K562 (cell line): ENCODE results near the gene ZNF222. TPM values are rescaled to one million over a fixed set of nuclear protein-coding genes. Genes with fewer than 3 reads are reported as not detected.

Experiments used
- E2F3 ChIP-seq: fragments of 250-450 bp; sonication (Bioruptor Pico); IDR thresholded peaks from 2 replicates; pipeline ENCODE4 v1.4.0; 2020; ENCODE audit warnings: mild to moderate bottlenecking
- E4F1 ChIP-seq: fragments of 250-450 bp; sonication (Bioruptor Pico); IDR thresholded peaks from 2 replicates; pipeline ENCODE4 v1.5.0; 2021; ENCODE audit warnings: mild to moderate bottlenecking, borderline replicate concordance
- FOSL1 ChIP-seq: fragments of 200-800 bp; sonication (Bioruptor generic); conservative IDR thresholded peaks from 2 replicates; pipeline ENCODE4 v1.6.1; 2016; ENCODE audit warnings: missing genetic modification characterization, missing compliant biosample characterization
- HCFC1 ChIP-seq: IDR thresholded peaks from 2 replicates; pipeline ENCODE4 v1.6.1; 2012; ENCODE audit warnings: low read depth, low read length, improper control_type of control experiment
- HDGF ChIP-seq: fragments of 450-650 bp; IDR thresholded peaks from 2 replicates; pipeline ENCODE4 v1.6.1; 2016
- HEY1 ChIP-seq: fragments of 250-450 bp; sonication (Bioruptor Pico); IDR thresholded peaks from 2 replicates; pipeline ENCODE4 v1.5.0; 2020; ENCODE audit warnings: mild to moderate bottlenecking, moderate library complexity, borderline replicate concordance
- NFXL1 ChIP-seq: fragments of 450-650 bp; formaldehyde crosslinking; IDR thresholded peaks from 2 replicates; pipeline ENCODE4 v1.4.0; 2021; ENCODE audit warnings: mild to moderate bottlenecking
- NR2C1 ChIP-seq, 2 experiments: fragments of 450-650 bp; IDR thresholded peaks; 2 replicates each; pipeline ENCODE4 v1.6.1; 2017; ENCODE audit warnings: mild to moderate bottlenecking in 2 of 2, antibody characterized with exemption in 1 of 2, inconsistent platforms in 1 of 2, missing compliant biosample characterization in 1 of 2, missing genetic modification characterization in 1 of 2
- PHF21A ChIP-seq: fragments of 450-650 bp; IDR thresholded peaks from 2 replicates; pipeline ENCODE4 v1.6.1; 2017; ENCODE audit warnings: low read depth, borderline replicate concordance
- RBM14 ChIP-seq: fragments of 200-400 bp; formaldehyde crosslinking; IDR thresholded peaks from 2 replicates; pipeline ENCODE4 v1.6.1; 2018; ENCODE audit warnings: low read depth, mild to moderate bottlenecking, low read length, moderate library complexity, borderline replicate concordance; ENCODE audit not compliant: insufficient read depth
- SLC30A9 ChIP-seq: fragments of 250-450 bp; sonication (Bioruptor Pico); IDR thresholded peaks from 2 replicates; pipeline ENCODE4 v1.8.0; 2022; ENCODE audit warnings: mild to moderate bottlenecking, moderate library complexity
- SRSF1 ChIP-seq: fragments of 200-400 bp; formaldehyde crosslinking; IDR thresholded peaks from 2 replicates; pipeline ENCODE4 v1.6.1; 2017; ENCODE audit warnings: mild to moderate bottlenecking, low read depth, low read length, moderate library complexity
- polyA plus RNA-seq, 8 experiments: library from polyadenylated mRNA; depleted of rRNA in 4 of 8; stranded (reverse) in 5 of 8; unstranded in 3 of 8; fragments of >200 nt; fragmentation: Nextera tagmentation in 2 of 8; fragmentation: Illumina TruSeq in 1 of 8; extraction: Ambion mirVana in 2 of 8; extraction: Trizol in 1 of 8; gene quantifications; 2 replicates each; pipeline versions ENCODE4 v1.2.1 to v1.2.3, GENCODE V29; 2011 to 2014; ENCODE audit warnings: inconsistent platforms in 1 of 8, missing spikeins in 1 of 8
- total RNA-seq, 7 experiments: library from RNA; depleted of rRNA in 6 of 7; stranded (reverse); fragments of >200 nt in 6 of 7; fragmentation: Illumina TruSeq in 2 of 7; extraction: Trizol in 2 of 7; gene quantifications; 2 replicates each; pipeline versions ENCODE4 v1.2.1 to v1.2.3, GENCODE V29; 2011 to 2021; ENCODE audit warnings: low replicate concordance in 1 of 7
- TF ChIP-seq, protein P1 (sequence below): fragments of 200-600 bp; sonication (generic); IDR thresholded peaks from one replicate; pipeline ENCODE4 v1.6.1; 2012; ENCODE audit warnings: mild to moderate bottlenecking, low read depth, low read length, inconsistent platforms

ZNF222 gene
- total and polyA plus RNA-seq, 9 of the 15 experiments (the other 6 are each of a cell fraction or from before 2014, with no cell fraction given): 2.3 to 4.5 (median 3.0) TPM

DNA sequence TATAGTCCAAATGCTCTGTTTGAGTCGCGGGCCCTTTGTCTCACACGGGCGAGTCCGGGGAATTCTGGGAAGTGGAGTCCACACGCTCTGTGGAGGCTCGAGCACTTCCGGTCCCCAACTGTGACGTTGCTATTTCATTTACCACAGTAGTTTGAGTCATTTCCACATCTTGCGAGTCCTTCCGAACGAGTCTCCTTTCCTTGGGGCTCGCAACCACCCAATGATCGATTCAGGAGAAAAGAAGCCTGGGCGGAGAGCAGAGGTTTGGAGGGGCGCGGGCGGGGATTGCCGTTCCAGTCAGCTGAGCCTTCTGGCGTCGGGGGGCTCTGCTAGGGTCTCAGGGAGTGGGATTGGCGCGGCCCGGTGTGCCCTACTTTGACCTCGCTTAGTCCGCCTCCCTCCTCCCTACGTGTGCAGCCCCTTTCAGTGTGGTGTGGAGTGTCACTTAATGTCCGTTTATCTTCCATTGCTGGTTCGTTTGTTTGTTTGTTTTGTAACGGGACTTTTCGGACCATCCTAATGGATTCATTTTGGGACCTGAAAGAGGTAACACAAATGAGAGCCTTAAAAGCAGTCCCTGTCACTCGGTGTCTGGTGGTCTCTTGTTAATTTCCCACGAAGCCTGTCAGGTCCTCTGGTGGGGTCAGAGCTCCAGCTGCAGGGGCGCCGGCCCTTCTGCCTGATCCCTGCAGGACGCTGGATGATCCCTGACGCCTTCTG, at the start of gene ZNF222 (continued):
- no peak for TF ChIP-seq E4F1
- no peak for TF ChIP-seq HEY1 (CRISPR knock-in tag)
- TF ChIP-seq PHF21A: no peak
- TF ChIP-seq RBM14: no peak
- no peak for TF ChIP-seq NFXL1 (CRISPR knock-in tag)
- TF ChIP-seq NR2C1 (IDR thresholded peaks at IDR 0.05): peak; percentile 53; the same call in 1 of the 2 replicates
- TF ChIP-seq NR2C1 (tag; IDR thresholded peaks at IDR 0.05): peak; percentile 79
- no peak for TF ChIP-seq E2F3 (CRISPR knock-in tag)
- TF ChIP-seq FOSL1 (tag): peak; percentile 71
- TF ChIP-seq, protein P1, sequence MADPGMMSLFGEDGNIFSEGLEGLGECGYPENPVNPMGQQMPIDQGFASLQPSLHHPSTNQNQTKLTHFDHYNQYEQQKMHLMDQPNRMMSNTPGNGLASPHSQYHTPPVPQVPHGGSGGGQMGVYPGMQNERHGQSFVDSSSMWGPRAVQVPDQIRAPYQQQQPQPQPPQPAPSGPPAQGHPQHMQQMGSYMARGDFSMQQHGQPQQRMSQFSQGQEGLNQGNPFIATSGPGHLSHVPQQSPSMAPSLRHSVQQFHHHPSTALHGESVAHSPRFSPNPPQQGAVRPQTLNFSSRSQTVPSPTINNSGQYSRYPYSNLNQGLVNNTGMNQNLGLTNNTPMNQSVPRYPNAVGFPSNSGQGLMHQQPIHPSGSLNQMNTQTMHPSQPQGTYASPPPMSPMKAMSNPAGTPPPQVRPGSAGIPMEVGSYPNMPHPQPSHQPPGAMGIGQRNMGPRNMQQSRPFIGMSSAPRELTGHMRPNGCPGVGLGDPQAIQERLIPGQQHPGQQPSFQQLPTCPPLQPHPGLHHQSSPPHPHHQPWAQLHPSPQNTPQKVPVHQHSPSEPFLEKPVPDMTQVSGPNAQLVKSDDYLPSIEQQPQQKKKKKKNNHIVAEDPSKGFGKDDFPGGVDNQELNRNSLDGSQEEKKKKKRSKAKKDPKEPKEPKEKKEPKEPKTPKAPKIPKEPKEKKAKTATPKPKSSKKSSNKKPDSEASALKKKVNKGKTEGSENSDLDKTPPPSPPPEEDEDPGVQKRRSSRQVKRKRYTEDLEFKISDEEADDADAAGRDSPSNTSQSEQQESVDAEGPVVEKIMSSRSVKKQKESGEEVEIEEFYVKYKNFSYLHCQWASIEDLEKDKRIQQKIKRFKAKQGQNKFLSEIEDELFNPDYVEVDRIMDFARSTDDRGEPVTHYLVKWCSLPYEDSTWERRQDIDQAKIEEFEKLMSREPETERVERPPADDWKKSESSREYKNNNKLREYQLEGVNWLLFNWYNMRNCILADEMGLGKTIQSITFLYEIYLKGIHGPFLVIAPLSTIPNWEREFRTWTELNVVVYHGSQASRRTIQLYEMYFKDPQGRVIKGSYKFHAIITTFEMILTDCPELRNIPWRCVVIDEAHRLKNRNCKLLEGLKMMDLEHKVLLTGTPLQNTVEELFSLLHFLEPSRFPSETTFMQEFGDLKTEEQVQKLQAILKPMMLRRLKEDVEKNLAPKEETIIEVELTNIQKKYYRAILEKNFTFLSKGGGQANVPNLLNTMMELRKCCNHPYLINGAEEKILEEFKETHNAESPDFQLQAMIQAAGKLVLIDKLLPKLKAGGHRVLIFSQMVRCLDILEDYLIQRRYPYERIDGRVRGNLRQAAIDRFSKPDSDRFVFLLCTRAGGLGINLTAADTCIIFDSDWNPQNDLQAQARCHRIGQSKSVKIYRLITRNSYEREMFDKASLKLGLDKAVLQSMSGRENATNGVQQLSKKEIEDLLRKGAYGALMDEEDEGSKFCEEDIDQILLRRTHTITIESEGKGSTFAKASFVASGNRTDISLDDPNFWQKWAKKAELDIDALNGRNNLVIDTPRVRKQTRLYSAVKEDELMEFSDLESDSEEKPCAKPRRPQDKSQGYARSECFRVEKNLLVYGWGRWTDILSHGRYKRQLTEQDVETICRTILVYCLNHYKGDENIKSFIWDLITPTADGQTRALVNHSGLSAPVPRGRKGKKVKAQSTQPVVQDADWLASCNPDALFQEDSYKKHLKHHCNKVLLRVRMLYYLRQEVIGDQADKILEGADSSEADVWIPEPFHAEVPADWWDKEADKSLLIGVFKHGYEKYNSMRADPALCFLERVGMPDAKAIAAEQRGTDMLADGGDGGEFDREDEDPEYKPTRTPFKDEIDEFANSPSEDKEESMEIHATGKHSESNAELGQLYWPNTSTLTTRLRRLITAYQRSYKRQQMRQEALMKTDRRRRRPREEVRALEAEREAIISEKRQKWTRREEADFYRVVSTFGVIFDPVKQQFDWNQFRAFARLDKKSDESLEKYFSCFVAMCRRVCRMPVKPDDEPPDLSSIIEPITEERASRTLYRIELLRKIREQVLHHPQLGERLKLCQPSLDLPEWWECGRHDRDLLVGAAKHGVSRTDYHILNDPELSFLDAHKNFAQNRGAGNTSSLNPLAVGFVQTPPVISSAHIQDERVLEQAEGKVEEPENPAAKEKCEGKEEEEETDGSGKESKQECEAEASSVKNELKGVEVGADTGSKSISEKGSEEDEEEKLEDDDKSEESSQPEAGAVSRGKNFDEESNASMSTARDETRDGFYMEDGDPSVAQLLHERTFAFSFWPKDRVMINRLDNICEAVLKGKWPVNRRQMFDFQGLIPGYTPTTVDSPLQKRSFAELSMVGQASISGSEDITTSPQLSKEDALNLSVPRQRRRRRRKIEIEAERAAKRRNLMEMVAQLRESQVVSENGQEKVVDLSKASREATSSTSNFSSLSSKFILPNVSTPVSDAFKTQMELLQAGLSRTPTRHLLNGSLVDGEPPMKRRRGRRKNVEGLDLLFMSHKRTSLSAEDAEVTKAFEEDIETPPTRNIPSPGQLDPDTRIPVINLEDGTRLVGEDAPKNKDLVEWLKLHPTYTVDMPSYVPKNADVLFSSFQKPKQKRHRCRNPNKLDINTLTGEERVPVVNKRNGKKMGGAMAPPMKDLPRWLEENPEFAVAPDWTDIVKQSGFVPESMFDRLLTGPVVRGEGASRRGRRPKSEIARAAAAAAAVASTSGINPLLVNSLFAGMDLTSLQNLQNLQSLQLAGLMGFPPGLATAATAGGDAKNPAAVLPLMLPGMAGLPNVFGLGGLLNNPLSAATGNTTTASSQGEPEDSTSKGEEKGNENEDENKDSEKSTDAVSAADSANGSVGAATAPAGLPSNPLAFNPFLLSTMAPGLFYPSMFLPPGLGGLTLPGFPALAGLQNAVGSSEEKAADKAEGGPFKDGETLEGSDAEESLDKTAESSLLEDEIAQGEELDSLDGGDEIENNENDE: no peak
- TF ChIP-seq SLC30A9: no peak
- peak; percentile 91 for TF ChIP-seq HCFC1
- TF ChIP-seq HDGF: no peak
- TF ChIP-seq SRSF1: no peak
